ENCODE data around the gene DNAJB8.

DNAJB8 gene

GRCh38 chr3:128457937-128458336, 8.8 kb downstream of the DNAJB8 start:
- H3K4me3 ChIP-seq (ENCODE audit: low read depth, low read length) = no peak overlapping the region
- TF ChIP-seq CTCF (IDR thresholded peaks at IDR 0.05; ENCODE audit: low read depth, low read length) = no peak
- in situ Hi-C loops (cut with HindIII; ENCODE audit: low sequenced_read_pairs) = no loop called here

GRCh38 chr3:128456776-128457715, 9.6 kb downstream of the DNAJB8 start:
- in situ Hi-C loops (cut with HindIII; ENCODE audit: low sequenced_read_pairs) = no loop called here
- H3K4me3 ChIP-seq (ENCODE audit: low read depth, low read length) = no peak overlapping the region
- no peak for DNase-seq (ENCODE audit: low read depth, low spot score)
- TF ChIP-seq CTCF (IDR thresholded peaks at IDR 0.05; ENCODE audit: low read depth, low read length) = no peak

More at GRCh38 chr3:128457937-128458336, 8.8 kb downstream of the DNAJB8 start:
- no peak for DNase-seq (ENCODE audit: low read depth, low spot score)

GRCh38 chr3:128455786-128456748, 10.6 kb downstream of the DNAJB8 start:
- in situ Hi-C loops (cut with HindIII; ENCODE audit: low sequenced_read_pairs) = no loop called here
- no peak overlapping the region for H3K4me3 ChIP-seq (ENCODE audit: low read depth, low read length)
- no peak for DNase-seq (ENCODE audit: low read depth, low spot score)
- TF ChIP-seq CTCF (IDR thresholded peaks at IDR 0.05; ENCODE audit: low read depth, low read length) = no peak

GRCh38 chr3:128455116-128455515, 11.6 kb downstream of the DNAJB8 start:
- TF ChIP-seq CTCF (IDR thresholded peaks at IDR 0.05; ENCODE audit: low read depth, low read length) = no peak
- in situ Hi-C loops (cut with HindIII; ENCODE audit: low sequenced_read_pairs) = no loop called here
- DNase-seq (ENCODE audit: low read depth, low spot score) = no peak
- H3K4me3 ChIP-seq (ENCODE audit: low read depth, low read length) = no peak overlapping the region

- in situ Hi-C loops (cut with HindIII; ENCODE audit: low sequenced_read_pairs) = no loop called here
- no peak overlapping the region for H3K4me3 ChIP-seq (ENCODE audit: low read depth, low read length)
- DNase-seq (ENCODE audit: low read depth, low spot score) = no peak
- TF ChIP-seq CTCF (IDR thresholded peaks at IDR 0.05; ENCODE audit: low read depth, low read length) = no peak
These were observed 12.4 kb downstream of the DNAJB8 start for GRCh38 chr3:128454310-128454618.

- no peak overlapping the region for H3K4me3 ChIP-seq (ENCODE audit: low read depth, low read length)
These were observed 13.0 kb downstream of the DNAJB8 start for GRCh38 chr3:128453501-128454309.

More at GRCh38 chr3:128453501-128454309, 13.0 kb downstream of the DNAJB8 start:
- DNase-seq (ENCODE audit: low read depth, low spot score) = no peak
- no peak for TF ChIP-seq CTCF (IDR thresholded peaks at IDR 0.05; ENCODE audit: low read depth, low read length)
- in situ Hi-C loops (cut with HindIII; ENCODE audit: low sequenced_read_pairs) = no loop called here
